Stimulated activated naive CD8-positive, alpha-beta T cell treated with anti-CD3 and anti-CD28 coated beads, Interleukin-15, Interleukin-2, amounts not matched to agents 100 ng/mL and 50 ng/mL, for 24 hours (primary cell): ENCODE results near the gene GTPBP6.
"Not testable (repeated sequence)": the region's sequence is repeated elsewhere in the genome, so short reads cannot be mapped to it uniquely, and the experiment has no call there.

Experiments used
- H3K27ac Mint-ChIP-seq: one replicate; pipeline ENCODE4 v1.8.0; 2021; ENCODE audit warnings: mild to moderate bottlenecking, mixed read lengths
- H3K27me3 Mint-ChIP-seq: one replicate; pipeline ENCODE4 v1.8.0; 2021; ENCODE audit warnings: mixed read lengths
- H3K36me3 Mint-ChIP-seq: one replicate; pipeline ENCODE4 v1.8.0; 2021; ENCODE audit warnings: low read depth, mixed read lengths
- H3K4me1 Mint-ChIP-seq: one replicate; pipeline ENCODE4 v1.8.0; 2021; ENCODE audit warnings: low read depth, mixed read lengths
- H3K4me3 Mint-ChIP-seq: one replicate; pipeline ENCODE4 v1.8.0; 2021; ENCODE audit warnings: mild to moderate bottlenecking, mixed read lengths
- H3K9me3 Mint-ChIP-seq: one replicate; pipeline ENCODE4 v1.8.0; 2021; ENCODE audit warnings: mixed read lengths

GTPBP6 gene

DNA sequence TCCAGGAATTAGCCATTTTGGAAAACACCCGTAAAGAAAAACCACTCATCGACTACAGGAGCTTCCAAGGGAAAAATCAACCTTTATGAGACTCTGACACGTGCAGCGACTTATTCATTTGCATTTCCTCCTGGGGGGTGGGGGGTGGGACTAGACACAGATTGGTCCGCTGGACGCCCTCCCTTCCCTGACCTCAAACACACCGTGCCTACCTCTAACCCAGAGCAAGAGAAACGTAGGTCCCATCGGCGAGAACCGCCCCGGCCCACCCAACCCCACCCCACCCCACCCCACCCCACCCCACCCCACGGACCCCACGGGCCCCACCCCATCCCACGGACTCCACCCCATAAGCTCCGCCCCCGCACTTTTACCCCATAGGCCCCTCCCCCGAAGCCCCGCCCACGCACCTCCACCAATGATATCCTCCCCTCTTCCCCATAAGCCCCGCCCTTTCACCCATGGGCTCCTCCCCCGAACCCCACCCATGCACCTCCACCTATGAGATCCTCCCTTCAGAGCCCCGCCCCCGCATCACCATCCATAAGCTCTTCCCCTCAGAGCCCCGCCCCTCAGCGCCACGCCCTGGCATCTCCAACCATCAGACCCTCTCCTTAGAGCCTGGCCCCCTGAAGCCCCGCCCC is 1.1 kb downstream of the GTPBP6 start:
- no peaks in the 10 kb centered on the region for H3K9me3 Mint-ChIP-seq
- peak overlapping the region; percentile 96 for H3K27ac Mint-ChIP-seq
- peaks cover 7% of the 10 kb centered on the region for H3K36me3 Mint-ChIP-seq
- peaks cover 18% of the 10 kb centered on the region for H3K4me1 Mint-ChIP-seq
- no peaks in the 10 kb centered on the region for H3K27me3 Mint-ChIP-seq
- peak overlapping the region; percentile 86 for H3K4me3 Mint-ChIP-seq

DNA sequence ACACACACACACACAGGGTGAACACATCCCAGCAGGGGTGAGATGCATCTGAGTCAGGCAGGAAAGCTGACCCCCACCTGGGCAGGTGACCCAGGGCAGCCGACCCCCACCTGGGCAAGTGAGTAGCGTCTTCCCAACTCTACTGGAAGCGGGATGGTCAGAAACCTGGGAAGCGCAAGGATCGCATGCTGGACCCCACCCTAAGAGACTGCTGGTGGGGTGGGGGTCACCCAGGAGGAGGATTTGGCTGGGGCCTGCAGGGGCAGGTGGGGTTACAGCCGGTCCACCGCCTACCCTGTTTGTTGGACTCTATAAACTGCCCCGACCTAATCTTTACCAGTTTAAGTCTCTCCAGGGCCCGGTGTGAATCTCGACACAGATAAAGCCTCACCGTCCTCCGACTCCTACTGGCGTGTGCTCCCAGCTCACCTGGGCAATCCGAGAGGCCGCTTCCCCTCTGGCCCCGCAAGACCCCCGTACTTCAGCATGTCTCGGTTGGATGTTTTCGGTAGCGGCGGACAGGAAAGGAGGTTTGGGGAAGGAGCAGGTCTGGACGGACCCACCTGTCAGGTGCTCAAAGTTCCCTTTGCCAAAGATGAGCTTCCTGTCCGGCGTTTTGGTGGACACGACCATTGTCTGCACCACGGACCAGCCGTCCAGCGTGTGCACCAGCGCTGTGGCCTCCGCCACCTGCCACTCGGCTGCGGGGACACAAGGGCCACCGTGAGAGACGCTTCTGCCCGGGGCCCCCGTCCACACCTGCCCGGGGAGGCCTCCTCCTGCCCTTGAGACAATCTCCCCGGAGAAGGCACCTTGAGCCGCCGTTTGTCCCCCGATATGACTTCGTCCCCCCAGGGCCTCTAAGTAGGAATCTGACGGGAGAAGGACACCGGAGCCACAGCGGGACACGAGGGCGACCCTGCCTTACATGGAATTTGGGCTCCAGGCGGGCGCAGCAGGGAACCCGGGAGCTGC is 2.0 kb downstream of the GTPBP6 start:
- H3K27me3 Mint-ChIP-seq = no peaks in the 10 kb centered on the region
- H3K9me3 Mint-ChIP-seq = no peaks in the 10 kb centered on the region
- peaks cover 14% of the 10 kb centered on the region for H3K36me3 Mint-ChIP-seq
- H3K27ac Mint-ChIP-seq = no peak overlapping the region
- peaks cover 18% of the 10 kb centered on the region for H3K4me1 Mint-ChIP-seq
- H3K4me3 Mint-ChIP-seq = peak overlapping the region; percentile 63

- H3K9me3 Mint-ChIP-seq = no peaks in the 10 kb centered on the region
- no peaks in the 10 kb centered on the region for H3K27me3 Mint-ChIP-seq
- no peak overlapping the region for H3K4me3 Mint-ChIP-seq
- peaks cover 12% of the 10 kb centered on the region for H3K4me1 Mint-ChIP-seq
- no peak overlapping the region for H3K27ac Mint-ChIP-seq
- H3K36me3 Mint-ChIP-seq = peaks cover 15% of the 10 kb centered on the region
Observed at GRCh38 chrX:314781-315595, 3.6 kb downstream of the GTPBP6 start.

- Mint-ChIP-seq H3K27ac (no peak overlapping the region), H3K36me3 (peaks cover 20% of the 10 kb centered on the region), H3K27me3 (no peaks in the 10 kb centered on the region), H3K9me3 (no peaks in the 10 kb centered on the region), H3K4me3 (no peak overlapping the region), H3K4me1 (peaks cover 11% of the 10 kb centered on the region)
Observed at GRCh38 chrX:314049-314448, 4.5 kb downstream of the GTPBP6 start.

- no peak overlapping the region for H3K4me3 Mint-ChIP-seq
- peaks cover 11% of the 10 kb centered on the region for H3K4me1 Mint-ChIP-seq
- H3K27me3 Mint-ChIP-seq = no peaks in the 10 kb centered on the region
- peaks cover 22% of the 10 kb centered on the region for H3K36me3 Mint-ChIP-seq
- H3K27ac Mint-ChIP-seq = no peak overlapping the region
- no peaks in the 10 kb centered on the region for H3K9me3 Mint-ChIP-seq
Observed at GRCh38 chrX:313546-313945, 5.0 kb downstream of the GTPBP6 start.

DNA sequence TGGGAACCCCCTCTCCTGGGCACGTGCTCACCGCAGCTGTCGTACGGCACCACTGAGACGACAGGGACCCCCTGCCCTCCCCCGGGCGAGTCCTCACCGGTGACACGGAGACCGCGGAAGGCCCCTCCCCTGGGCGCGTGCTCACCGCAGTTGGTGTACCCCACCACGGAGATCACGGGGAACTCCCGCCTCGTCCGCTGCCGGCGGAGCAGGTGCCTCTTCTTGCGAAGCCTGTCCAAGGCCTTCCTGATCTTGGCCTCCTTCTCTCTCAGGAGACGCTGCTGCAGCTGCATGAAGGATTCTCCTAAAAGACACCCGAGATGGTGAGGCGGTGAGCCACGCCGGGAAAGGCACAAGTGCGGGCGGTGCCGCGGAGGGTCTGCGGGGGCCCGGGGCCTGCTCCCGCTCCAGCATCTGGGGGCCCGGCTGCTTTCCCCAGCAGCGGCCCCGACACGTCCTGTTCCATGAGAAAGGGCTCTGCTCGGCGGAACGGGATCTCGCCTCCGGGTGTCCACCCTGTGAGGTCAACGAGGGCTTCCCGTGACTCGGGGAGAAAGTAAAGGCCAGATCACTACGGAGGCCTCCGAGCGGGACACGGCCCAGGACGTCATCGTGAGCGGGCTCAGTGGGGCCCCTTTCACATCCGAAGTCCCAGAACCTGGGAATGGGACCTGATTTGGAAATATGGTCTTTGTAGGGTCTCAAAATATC is 5.8 kb downstream of the GTPBP6 start:
- Mint-ChIP-seq H3K4me1 (peaks cover 8% of the 10 kb centered on the region), H3K9me3 (no peaks in the 10 kb centered on the region), H3K27ac (no peak overlapping the region), H3K27me3 (no peaks in the 10 kb centered on the region), H3K4me3 (no peak overlapping the region), H3K36me3 (peaks cover 28% of the 10 kb centered on the region)

DNA sequence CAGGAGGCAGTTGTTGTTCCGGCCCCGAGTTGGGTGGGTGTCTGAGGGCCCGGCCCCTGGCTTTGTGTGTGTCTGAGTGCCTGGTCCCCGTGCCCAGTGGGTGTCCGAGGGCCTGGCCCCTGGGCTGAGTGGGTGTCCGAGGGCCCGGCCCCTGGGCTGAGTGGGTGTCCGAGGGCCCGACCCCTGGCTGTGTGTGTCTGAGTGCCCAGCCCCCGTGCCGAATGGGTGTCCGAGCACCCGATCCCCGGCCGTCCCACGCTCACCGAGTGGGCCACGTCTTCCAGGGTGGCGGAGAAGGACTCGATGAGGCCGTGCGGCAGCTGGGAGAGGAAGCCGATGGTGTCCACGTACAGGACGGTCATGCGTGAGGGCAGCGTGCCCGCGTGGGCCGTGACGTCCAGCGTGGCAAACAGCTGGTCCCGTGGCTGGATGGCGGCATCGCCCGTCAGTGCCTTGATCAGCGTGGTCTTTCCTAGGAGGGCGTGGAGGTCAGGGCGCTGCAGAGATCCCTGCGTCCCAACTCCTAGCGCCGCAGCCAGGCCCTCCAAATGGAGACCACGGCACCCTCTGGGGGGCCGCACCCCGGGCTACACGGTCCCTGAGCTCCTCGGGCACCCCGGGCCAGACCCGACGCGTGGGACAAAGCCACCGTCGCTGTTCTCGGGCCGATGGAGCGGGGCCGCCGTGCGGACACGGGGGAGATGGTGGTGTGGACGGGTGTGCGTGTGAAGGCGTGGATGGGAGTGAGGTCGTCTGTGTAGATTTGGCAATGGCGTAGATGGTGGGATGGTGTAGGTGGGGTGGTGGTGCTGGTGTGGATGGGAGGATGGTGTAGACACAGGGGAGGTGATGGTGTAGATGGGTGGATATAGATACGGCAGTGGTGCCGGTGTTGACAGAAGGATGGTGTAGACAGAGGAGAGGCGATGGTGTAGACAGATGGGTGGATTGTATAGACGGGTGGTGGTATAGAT is 7.2 kb downstream of the GTPBP6 start:
- Mint-ChIP-seq H3K27ac (no peak overlapping the region), H3K36me3 (peaks cover 36% of the 10 kb centered on the region)

DNA sequence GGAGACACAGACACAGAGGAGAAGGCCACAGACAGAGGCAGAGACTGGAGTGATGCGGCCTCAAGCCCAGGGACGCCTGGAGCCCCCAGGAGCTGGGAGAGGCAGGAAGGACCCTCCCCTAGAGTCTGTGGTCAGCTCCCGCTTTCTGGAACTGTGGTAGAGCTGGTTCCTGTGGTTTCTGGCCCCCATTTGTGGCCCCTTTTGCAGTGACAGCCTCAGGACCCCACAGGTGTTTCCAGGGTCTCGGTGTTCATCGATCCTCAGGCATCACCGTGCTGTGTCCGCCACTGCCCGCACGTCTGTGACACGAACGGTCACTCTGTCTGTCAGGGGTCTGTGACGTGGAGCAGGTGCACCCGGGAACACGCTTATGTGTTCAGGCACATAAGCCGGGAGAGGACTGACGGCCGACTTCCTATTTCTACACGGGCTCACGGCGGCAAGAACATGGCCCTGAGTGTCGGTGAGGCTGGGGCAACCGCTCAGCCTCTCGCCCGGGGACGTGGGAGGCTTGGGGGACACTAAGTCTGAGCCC is 7.9 kb downstream of the GTPBP6 start:
- H3K4me3 Mint-ChIP-seq = no peak overlapping the region
- H3K36me3 Mint-ChIP-seq = peaks cover 36% of the 10 kb centered on the region
- no peaks in the 10 kb centered on the region for H3K9me3 Mint-ChIP-seq
- H3K27ac Mint-ChIP-seq = no peak overlapping the region
- no peaks in the 10 kb centered on the region for H3K4me1 Mint-ChIP-seq
- no peaks in the 10 kb centered on the region for H3K27me3 Mint-ChIP-seq

More for the DNA sequence above, 7.2 kb downstream of the GTPBP6 start:
- H3K4me1 Mint-ChIP-seq = no peaks in the 10 kb centered on the region
- no peaks in the 10 kb centered on the region for H3K9me3 Mint-ChIP-seq
- H3K27me3 Mint-ChIP-seq = no peaks in the 10 kb centered on the region
- no peak overlapping the region for H3K4me3 Mint-ChIP-seq

DNA sequence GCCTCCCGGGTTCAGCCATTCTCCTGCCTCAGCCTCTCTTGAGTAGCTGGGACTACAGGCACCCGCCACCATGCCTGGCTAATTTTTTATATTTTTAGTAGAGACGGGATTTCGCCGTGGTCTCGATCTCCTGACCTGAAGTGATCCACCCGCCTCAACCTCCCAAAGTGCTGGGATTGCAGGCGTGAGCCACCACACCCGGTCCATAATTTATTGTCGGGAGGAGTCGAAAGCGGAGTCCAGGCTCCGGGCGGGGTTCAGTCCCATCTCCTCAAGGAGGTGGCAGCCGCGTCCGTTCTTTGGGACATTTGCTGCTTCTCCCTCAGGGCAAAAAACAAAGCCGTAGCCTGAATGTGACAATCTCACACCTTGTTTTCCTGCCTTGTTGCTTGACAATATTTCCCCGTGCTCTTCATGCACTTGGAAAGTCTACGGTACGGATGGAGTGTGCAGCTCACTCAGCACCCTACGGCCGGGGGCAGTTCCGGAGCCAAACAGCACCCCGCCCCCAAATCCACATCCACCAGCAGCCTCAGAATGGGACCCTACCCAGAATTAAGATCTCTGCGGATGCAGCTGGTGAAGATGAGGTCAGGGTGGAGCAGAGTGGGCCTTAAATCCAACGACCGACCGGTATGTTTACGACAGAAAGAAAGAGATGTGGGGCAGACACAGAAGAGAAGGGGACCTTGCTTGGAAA is 9.6 kb downstream of the GTPBP6 start:
- Mint-ChIP-seq H3K4me3 (no peak overlapping the region), H3K27ac (no peak overlapping the region), H3K4me1 (no peaks in the 10 kb centered on the region), H3K9me3 (no peaks in the 10 kb centered on the region), H3K27me3 (no peaks in the 10 kb centered on the region), H3K36me3 (peaks cover 49% of the 10 kb centered on the region)

DNA sequence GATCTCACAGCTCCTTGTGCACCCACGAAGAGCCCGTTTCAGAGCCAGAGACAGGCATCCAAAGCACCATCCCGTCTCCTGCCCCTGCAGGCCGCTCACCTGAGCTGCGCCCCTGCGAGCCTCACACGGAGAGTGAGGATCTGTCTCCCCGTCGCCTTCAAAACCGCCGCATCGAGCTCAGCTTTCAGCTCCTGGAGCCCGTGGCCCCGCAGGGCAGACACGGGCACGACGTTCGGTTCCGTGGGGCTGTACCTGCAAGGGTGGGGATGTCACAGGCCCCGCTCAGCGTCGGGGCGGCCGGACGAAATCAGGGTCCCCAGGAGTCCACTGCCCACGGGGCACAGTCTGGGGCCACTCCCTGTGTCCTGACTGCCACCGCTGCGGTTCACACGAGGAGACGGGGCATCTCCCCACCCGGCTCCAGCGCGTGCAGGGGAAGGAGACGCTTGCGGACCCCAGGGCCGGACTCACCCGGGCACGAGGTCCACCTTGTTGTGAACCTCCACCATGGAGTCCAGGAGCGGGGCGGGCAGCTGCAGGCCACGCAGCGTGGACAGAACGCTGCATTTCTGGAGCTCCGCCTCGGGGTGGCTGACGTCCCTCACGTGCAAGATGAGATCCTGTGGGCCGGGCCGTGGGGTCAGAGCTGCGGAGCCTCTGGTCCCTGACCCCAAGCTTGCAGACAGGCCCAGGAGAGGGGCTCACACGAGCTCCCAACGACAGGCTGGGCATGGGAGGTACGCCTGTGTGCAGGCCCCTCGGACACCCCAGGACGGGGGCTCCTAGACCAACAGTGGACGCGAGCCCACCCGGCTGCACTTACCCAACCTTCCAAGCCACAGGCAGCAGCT is 11.1 kb downstream of the GTPBP6 start:
- Mint-ChIP-seq H3K4me1 (no peaks in the 10 kb centered on the region), H3K4me3 (no peak overlapping the region), H3K27ac (no peak overlapping the region), H3K9me3 (no peaks in the 10 kb centered on the region), H3K27me3 (no peaks in the 10 kb centered on the region), H3K36me3 (peaks cover 51% of the 10 kb centered on the region)

DNA sequence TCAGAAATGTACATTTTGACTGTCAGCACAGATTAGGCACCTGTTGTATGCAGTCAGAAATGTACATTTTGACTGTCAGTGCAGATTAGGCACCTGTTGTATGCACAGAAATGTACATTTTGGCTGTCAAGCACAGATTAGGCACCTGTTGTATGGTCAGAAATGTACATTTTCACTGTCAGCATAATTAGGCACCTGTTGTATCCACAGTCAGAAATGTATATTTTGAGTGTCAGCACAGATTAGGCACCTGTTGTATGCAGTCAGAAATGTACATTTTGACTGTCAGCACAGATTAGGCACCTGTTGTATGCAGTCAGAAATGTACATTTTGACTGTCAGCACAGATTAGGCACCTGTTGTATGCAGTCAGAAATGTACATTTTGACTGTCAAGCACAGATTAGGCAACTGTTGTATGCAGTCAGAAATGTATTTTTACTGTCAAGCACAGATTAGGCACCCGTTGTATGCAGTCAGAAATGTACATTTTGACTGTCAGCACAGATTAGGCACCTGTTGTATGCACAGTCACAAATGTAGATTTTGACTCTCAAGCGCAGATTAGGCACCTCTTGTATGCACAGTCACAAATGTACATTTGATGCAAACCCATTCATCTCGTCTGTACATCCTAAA is 11.9 kb downstream of the GTPBP6 start:
- H3K27ac Mint-ChIP-seq, H3K27me3 Mint-ChIP-seq, H3K9me3 Mint-ChIP-seq, H3K4me3 Mint-ChIP-seq, H3K4me1 Mint-ChIP-seq: not testable (repeated sequence)
- H3K36me3 Mint-ChIP-seq = peaks cover 51% of the 10 kb centered on the region
